ENCODE data around the gene ZNF184. TPM values are rescaled to one million over a fixed set of nuclear protein-coding genes. Genes with fewer than 3 reads are reported as not detected.

Gene ZNF184
- polyA plus RNA-seq, 2 donors: 1.3 to 1.6 TPM

DNA sequence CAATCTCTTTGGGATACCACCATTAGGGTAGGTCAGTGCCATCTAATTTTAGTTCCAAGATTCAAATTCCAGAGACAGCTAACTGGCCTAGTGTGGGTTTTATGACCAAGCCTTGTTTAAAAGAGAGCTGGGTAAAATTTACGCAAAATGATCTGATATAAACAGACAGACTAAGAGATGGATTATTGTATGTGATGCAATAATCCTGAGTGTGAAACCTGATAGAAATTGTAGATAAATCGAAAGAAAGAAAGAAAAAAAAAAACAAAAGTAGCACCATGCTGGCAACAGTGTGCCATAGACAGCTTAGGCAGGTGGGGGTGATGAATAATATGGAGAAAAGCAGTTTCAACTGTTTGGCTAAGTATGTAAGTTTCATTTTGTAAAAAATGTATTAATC lies 2.9 kb downstream of the ZNF184 start:
- no peak overlapping the region for H3K27ac ChIP-seq (ENCODE audit: low read depth in 2 of 2, low read length in 1 of 2)
- H3K9me3 ChIP-seq (ENCODE audit: control insufficient read depth in 2 of 2, insufficient read depth in 1 of 2, low read depth in 1 of 2, low read length in 1 of 2): no peaks in the 10 kb centered on the region
- 91 to 95% methylated on average over 2 of the region's 2 CpGs for WGBS, 2 donors
- no peak overlapping the region for H3K4me3 ChIP-seq (ENCODE audit: low read depth in 1 of 2, low read length in 2 of 2)
- no peaks in the 10 kb centered on the region for H3K4me1 ChIP-seq (ENCODE audit: control insufficient read depth in 2 of 2, insufficient read depth in 2 of 2, low read length in 1 of 2)
- no peaks in the 10 kb centered on the region for H3K27me3 ChIP-seq (ENCODE audit: control insufficient read depth in 1 of 2, insufficient read depth in 2 of 2, low read length in 2 of 2)
- no peaks in the 10 kb centered on the region for H3K36me3 ChIP-seq (ENCODE audit: control insufficient read depth in 2 of 2, insufficient read depth in 2 of 2, low read length in 1 of 2)

DNA sequence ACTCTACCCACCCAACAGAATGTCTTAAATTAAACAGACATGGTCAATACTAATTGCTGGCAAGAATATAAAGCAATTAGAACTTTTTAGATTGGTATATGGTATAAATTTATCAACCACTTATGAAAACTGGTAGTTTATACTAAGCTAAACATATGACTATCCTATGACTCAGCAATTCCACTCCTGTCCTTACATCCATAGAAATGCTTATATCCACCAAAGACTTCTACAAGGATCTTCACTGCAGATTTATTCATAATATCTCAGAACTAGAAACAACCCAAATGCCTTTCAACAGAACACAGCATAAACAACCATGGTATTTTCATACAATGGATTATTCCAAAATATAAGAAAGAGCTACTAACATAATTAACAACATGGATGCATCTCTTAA lies 4.6 kb downstream of the ZNF184 start:
- Histone ChIP-seq H3K36me3 (ENCODE audit: control insufficient read depth in 2 of 2, insufficient read depth in 2 of 2, low read length in 1 of 2) (no peaks in the 10 kb centered on the region), H3K4me1 (ENCODE audit: control insufficient read depth in 2 of 2, insufficient read depth in 2 of 2, low read length in 1 of 2) (no peaks in the 10 kb centered on the region), H3K27me3 (ENCODE audit: control insufficient read depth in 1 of 2, insufficient read depth in 2 of 2, low read length in 2 of 2) (no peaks in the 10 kb centered on the region), H3K4me3 (ENCODE audit: low read depth in 1 of 2, low read length in 2 of 2) (no peak overlapping the region), H3K27ac (ENCODE audit: low read depth in 2 of 2, low read length in 1 of 2) (no peak overlapping the region), H3K9me3 (ENCODE audit: control insufficient read depth in 2 of 2, insufficient read depth in 1 of 2, low read depth in 1 of 2, low read length in 1 of 2) (no peaks in the 10 kb centered on the region)

GRCh38 chr6:27452496-27452897 lies 20.4 kb downstream of the ZNF184 start:
- H3K4me1 ChIP-seq (ENCODE audit: control insufficient read depth in 2 of 2, insufficient read depth in 2 of 2, low read length in 1 of 2): no peaks in the 10 kb centered on the region
- H3K27ac ChIP-seq (ENCODE audit: low read depth in 2 of 2, low read length in 1 of 2): no peak overlapping the region
- 98 to 99% methylated on average over 3 of the region's 3 CpGs for WGBS, 2 donors
- peaks cover 11 to 28% of the 10 kb centered on the region in 2 donors for H3K36me3 ChIP-seq (ENCODE audit: control insufficient read depth in 2 of 2, insufficient read depth in 2 of 2, low read length in 1 of 2)
- H3K9me3 ChIP-seq (ENCODE audit: control insufficient read depth in 2 of 2, insufficient read depth in 1 of 2, low read depth in 1 of 2, low read length in 1 of 2): peaks cover 10% of the 10 kb centered on the region in 2 donors
- no peaks in the 10 kb centered on the region for H3K27me3 ChIP-seq (ENCODE audit: control insufficient read depth in 1 of 2, insufficient read depth in 2 of 2, low read length in 2 of 2)
- peak overlapping the region in 1 of 2 donors; percentile 7 for H3K4me3 ChIP-seq (ENCODE audit: low read depth in 1 of 2, low read length in 2 of 2)

DNA sequence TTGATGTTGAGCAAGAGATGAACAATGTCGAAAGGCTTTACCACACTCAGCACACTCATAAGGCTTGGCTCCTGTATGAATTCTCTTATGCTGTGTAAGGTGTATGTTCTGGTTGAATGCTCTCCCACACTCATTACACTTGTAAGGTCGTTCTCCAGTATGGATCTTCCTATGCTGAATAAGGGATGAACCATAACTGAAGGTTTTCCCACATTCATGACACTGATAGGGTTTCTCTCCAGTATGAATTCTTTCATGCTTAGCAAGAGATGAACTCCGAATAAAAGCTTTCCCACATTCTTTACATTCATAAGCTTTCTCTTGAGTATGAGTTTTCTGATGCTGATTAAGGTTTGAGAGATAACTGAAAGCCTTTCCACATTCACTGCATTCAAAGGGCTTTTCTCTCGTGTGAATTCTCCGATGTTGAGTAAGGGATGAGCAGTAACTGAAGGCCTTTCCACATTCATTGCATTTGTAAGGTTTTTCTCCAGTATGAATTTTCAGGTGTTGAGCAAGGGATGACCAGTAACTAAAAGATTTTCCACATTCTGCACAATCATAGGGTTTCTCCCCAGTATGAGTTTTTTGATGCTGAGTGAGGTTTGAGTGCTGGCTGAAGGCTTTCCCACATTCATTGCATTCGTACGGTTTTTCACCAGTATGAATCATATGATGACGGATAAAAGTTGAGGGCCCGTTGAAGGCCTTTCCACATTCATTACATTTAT lies 21.1 kb downstream of the ZNF184 start:
- Histone ChIP-seq H3K27me3 (ENCODE audit: control insufficient read depth in 1 of 2, insufficient read depth in 2 of 2, low read length in 2 of 2) (no peaks in the 10 kb centered on the region), H3K9me3 (ENCODE audit: control insufficient read depth in 2 of 2, insufficient read depth in 1 of 2, low read depth in 1 of 2, low read length in 1 of 2) (peaks cover 10% of the 10 kb centered on the region in 2 donors), H3K27ac (ENCODE audit: low read depth in 2 of 2, low read length in 1 of 2) (no peak overlapping the region), H3K4me3 (ENCODE audit: low read depth in 1 of 2, low read length in 2 of 2) (no peak overlapping the region), H3K36me3 (ENCODE audit: control insufficient read depth in 2 of 2, insufficient read depth in 2 of 2, low read length in 1 of 2) (peaks cover 11 to 28% of the 10 kb centered on the region in 2 donors), H3K4me1 (ENCODE audit: control insufficient read depth in 2 of 2, insufficient read depth in 2 of 2, low read length in 1 of 2) (no peaks in the 10 kb centered on the region)
- 96 to 98% methylated on average over 9 of the region's 9 CpGs for WGBS, 2 donors

DNA sequence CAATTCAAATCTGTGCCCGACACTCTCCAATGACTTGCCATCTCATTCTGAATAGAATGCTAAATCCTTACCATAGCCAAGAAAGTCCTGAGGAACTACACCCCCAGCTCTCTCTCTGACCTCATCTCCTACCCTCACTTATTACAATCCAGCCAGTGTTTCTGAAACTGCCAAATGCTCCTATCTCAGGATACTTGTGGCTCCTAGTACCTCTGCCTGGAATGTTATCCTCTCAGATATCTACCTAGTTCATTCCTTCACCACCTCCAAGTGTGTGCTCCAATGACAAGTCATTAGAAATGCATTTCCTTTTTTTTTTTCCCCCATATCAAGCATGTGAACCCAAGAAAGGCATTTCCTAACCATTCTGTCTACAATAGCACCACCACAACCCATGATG lies 24.4 kb downstream of the ZNF184 start:
- H3K27me3 ChIP-seq (ENCODE audit: control insufficient read depth in 1 of 2, insufficient read depth in 2 of 2, low read length in 2 of 2): no peaks in the 10 kb centered on the region
- H3K36me3 ChIP-seq (ENCODE audit: control insufficient read depth in 2 of 2, insufficient read depth in 2 of 2, low read length in 1 of 2): peaks cover 2 to 15% of the 10 kb centered on the region in 2 donors
- 92 to 96% methylated on average over 1 of the region's 1 CpG for WGBS, 2 donors
- H3K9me3 ChIP-seq (ENCODE audit: control insufficient read depth in 2 of 2, insufficient read depth in 1 of 2, low read depth in 1 of 2, low read length in 1 of 2): peaks cover 9 to 13% of the 10 kb centered on the region in 2 donors
- no peak overlapping the region for H3K4me3 ChIP-seq (ENCODE audit: low read depth in 1 of 2, low read length in 2 of 2)
- H3K27ac ChIP-seq (ENCODE audit: low read depth in 2 of 2, low read length in 1 of 2): no peak overlapping the region
- no peaks in the 10 kb centered on the region for H3K4me1 ChIP-seq (ENCODE audit: control insufficient read depth in 2 of 2, insufficient read depth in 2 of 2, low read length in 1 of 2)

DNA sequence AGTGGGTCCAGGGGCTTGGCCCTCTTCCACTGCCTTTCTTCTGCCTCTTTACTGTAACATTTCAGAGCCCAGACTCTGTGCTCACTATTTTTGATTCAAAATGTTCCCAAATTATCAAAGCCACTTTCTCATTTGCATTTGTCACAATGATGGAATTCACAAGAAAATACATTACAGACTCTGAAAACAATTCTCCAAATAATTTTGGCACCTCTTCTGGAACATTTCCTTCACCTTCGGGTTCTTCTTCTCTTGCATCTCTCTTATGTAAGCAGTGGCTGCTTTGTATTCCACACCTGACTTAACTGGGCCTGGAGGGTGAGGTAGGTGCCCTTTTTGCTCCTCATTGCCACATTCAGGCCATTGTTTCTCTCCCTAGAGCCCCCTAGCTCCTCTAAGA lies 30.0 kb downstream of the ZNF184 start:
- no peaks in the 10 kb centered on the region for H3K27me3 ChIP-seq (ENCODE audit: control insufficient read depth in 1 of 2, insufficient read depth in 2 of 2, low read length in 2 of 2)
- no peaks in the 10 kb centered on the region for H3K36me3 ChIP-seq (ENCODE audit: control insufficient read depth in 2 of 2, insufficient read depth in 2 of 2, low read length in 1 of 2)
- WGBS, 2 donors: 77 to 90% methylated on average over 1 of the region's 1 CpG
- no peaks in the 10 kb centered on the region for H3K4me1 ChIP-seq (ENCODE audit: control insufficient read depth in 2 of 2, insufficient read depth in 2 of 2, low read length in 1 of 2)
- H3K9me3 ChIP-seq (ENCODE audit: control insufficient read depth in 2 of 2, insufficient read depth in 1 of 2, low read depth in 1 of 2, low read length in 1 of 2): peaks cover 6 to 7% of the 10 kb centered on the region in 2 donors
- no peak overlapping the region for H3K4me3 ChIP-seq (ENCODE audit: low read depth in 1 of 2, low read length in 2 of 2)
- no peak overlapping the region for H3K27ac ChIP-seq (ENCODE audit: low read depth in 2 of 2, low read length in 1 of 2)

GRCh38 chr6:27441001-27441400 lies 31.9 kb downstream of the ZNF184 start:
- Histone ChIP-seq H3K4me1 (ENCODE audit: control insufficient read depth in 2 of 2, insufficient read depth in 2 of 2, low read length in 1 of 2) (no peaks in the 10 kb centered on the region), H3K27me3 (ENCODE audit: control insufficient read depth in 1 of 2, insufficient read depth in 2 of 2, low read length in 2 of 2) (no peaks in the 10 kb centered on the region), H3K9me3 (ENCODE audit: control insufficient read depth in 2 of 2, insufficient read depth in 1 of 2, low read depth in 1 of 2, low read length in 1 of 2) (no peaks in the 10 kb centered on the region), H3K27ac (ENCODE audit: low read depth in 2 of 2, low read length in 1 of 2) (no peak overlapping the region), H3K36me3 (ENCODE audit: control insufficient read depth in 2 of 2, insufficient read depth in 2 of 2, low read length in 1 of 2) (no peaks in the 10 kb centered on the region), H3K4me3 (ENCODE audit: low read depth in 1 of 2, low read length in 2 of 2) (no peak overlapping the region)
- WGBS, 2 donors: 81% methylated on average over 3 of the region's 3 CpGs

- Histone ChIP-seq H3K4me3 (ENCODE audit: low read depth in 1 of 2, low read length in 2 of 2) (no peak overlapping the region), H3K27me3 (ENCODE audit: control insufficient read depth in 1 of 2, insufficient read depth in 2 of 2, low read length in 2 of 2) (no peaks in the 10 kb centered on the region), H3K27ac (ENCODE audit: low read depth in 2 of 2, low read length in 1 of 2) (no peak overlapping the region), H3K9me3 (ENCODE audit: control insufficient read depth in 2 of 2, insufficient read depth in 1 of 2, low read depth in 1 of 2, low read length in 1 of 2) (no peaks in the 10 kb centered on the region), H3K4me1 (ENCODE audit: control insufficient read depth in 2 of 2, insufficient read depth in 2 of 2, low read length in 1 of 2) (no peaks in the 10 kb centered on the region), H3K36me3 (ENCODE audit: control insufficient read depth in 2 of 2, insufficient read depth in 2 of 2, low read length in 1 of 2) (no peaks in the 10 kb centered on the region)
- 95 to 98% methylated on average over 4 of the region's 4 CpGs for WGBS, 2 donors
These were observed 33.5 kb downstream of the ZNF184 start for GRCh38 chr6:27439371-27439770.

GRCh38 chr6:27433714-27434113 lies 39.2 kb downstream of the ZNF184 start:
- Histone ChIP-seq H3K4me1 (ENCODE audit: control insufficient read depth in 2 of 2, insufficient read depth in 2 of 2, low read length in 1 of 2) (no peaks in the 10 kb centered on the region), H3K27ac (ENCODE audit: low read depth in 2 of 2, low read length in 1 of 2) (no peak overlapping the region), H3K9me3 (ENCODE audit: control insufficient read depth in 2 of 2, insufficient read depth in 1 of 2, low read depth in 1 of 2, low read length in 1 of 2) (no peaks in the 10 kb centered on the region), H3K36me3 (ENCODE audit: control insufficient read depth in 2 of 2, insufficient read depth in 2 of 2, low read length in 1 of 2) (no peaks in the 10 kb centered on the region), H3K4me3 (ENCODE audit: low read depth in 1 of 2, low read length in 2 of 2) (no peak overlapping the region), H3K27me3 (ENCODE audit: control insufficient read depth in 1 of 2, insufficient read depth in 2 of 2, low read length in 2 of 2) (no peaks in the 10 kb centered on the region)
- 93 to 100% methylated on average over 1 of the region's 1 CpG for WGBS, 2 donors

DNA sequence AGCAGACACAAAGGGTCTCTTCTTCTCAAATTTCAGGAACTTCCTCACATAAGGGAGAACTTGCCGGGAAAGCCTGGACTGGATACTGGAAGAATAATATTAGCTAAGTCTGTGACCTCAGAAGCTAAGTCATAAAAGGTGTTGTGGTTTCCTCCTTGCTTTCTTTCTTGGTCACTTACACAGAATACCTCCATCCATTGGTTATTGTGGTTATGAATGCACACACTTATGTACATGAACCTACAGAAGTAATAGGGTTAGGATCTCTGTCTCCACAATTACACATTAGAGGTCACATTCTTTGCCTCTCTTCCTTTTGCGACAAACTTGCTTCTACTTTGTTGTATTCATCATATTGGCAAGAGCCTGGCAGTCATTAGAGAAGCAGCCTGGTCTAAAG lies 43.9 kb downstream of the ZNF184 start:
- Histone ChIP-seq H3K36me3 (ENCODE audit: control insufficient read depth in 2 of 2, insufficient read depth in 2 of 2, low read length in 1 of 2) (no peaks in the 10 kb centered on the region), H3K4me3 (ENCODE audit: low read depth in 1 of 2, low read length in 2 of 2) (no peak overlapping the region), H3K27ac (ENCODE audit: low read depth in 2 of 2, low read length in 1 of 2) (no peak overlapping the region), H3K27me3 (ENCODE audit: control insufficient read depth in 1 of 2, insufficient read depth in 2 of 2, low read length in 2 of 2) (no peaks in the 10 kb centered on the region), H3K9me3 (ENCODE audit: control insufficient read depth in 2 of 2, insufficient read depth in 1 of 2, low read depth in 1 of 2, low read length in 1 of 2) (no peaks in the 10 kb centered on the region), H3K4me1 (ENCODE audit: control insufficient read depth in 2 of 2, insufficient read depth in 2 of 2, low read length in 1 of 2) (no peaks in the 10 kb centered on the region)
- WGBS, 2 donors: 89 to 92% methylated on average over 2 of the region's 2 CpGs

Measured in esophagus (tissue), 2 donors.